Measurements from ENCODE around the gene PSPH.

PSPH gene

GRCh38 chr7:56009695-56010094, 41.5 kb downstream of the PSPH start:
- Histone ChIP-seq H3K4me3 (ENCODE audit: low read depth in 1 of 2, low read length in 1 of 2) (no peak overlapping the region), H3K27ac (no peak overlapping the region), H3K4me1 (ENCODE audit: control insufficient read depth in 1 of 2, insufficient read depth in 1 of 2, low read depth in 1 of 2, low read length in 1 of 2) (no peaks in the 10 kb centered on the region), H3K36me3 (no peaks in the 10 kb centered on the region), H3K9me3 (no peaks in the 10 kb centered on the region), H3K27me3 (no peaks in the 10 kb centered on the region)
- TF ChIP-seq, protein P1, sequence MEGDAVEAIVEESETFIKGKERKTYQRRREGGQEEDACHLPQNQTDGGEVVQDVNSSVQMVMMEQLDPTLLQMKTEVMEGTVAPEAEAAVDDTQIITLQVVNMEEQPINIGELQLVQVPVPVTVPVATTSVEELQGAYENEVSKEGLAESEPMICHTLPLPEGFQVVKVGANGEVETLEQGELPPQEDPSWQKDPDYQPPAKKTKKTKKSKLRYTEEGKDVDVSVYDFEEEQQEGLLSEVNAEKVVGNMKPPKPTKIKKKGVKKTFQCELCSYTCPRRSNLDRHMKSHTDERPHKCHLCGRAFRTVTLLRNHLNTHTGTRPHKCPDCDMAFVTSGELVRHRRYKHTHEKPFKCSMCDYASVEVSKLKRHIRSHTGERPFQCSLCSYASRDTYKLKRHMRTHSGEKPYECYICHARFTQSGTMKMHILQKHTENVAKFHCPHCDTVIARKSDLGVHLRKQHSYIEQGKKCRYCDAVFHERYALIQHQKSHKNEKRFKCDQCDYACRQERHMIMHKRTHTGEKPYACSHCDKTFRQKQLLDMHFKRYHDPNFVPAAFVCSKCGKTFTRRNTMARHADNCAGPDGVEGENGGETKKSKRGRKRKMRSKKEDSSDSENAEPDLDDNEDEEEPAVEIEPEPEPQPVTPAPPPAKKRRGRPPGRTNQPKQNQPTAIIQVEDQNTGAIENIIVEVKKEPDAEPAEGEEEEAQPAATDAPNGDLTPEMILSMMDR (IDR thresholded peaks at IDR 0.05), result no peak

- Histone ChIP-seq H3K4me1 (ENCODE audit: control insufficient read depth in 1 of 2, insufficient read depth in 1 of 2, low read depth in 1 of 2, low read length in 1 of 2) (no peaks in the 10 kb centered on the region), H3K27ac (no peak overlapping the region)
- TF ChIP-seq, protein P1 (IDR thresholded peaks at IDR 0.05), result no peak
Observed at GRCh38 chr7:56007891-56008290, 43.4 kb downstream of the PSPH start.

DNA sequence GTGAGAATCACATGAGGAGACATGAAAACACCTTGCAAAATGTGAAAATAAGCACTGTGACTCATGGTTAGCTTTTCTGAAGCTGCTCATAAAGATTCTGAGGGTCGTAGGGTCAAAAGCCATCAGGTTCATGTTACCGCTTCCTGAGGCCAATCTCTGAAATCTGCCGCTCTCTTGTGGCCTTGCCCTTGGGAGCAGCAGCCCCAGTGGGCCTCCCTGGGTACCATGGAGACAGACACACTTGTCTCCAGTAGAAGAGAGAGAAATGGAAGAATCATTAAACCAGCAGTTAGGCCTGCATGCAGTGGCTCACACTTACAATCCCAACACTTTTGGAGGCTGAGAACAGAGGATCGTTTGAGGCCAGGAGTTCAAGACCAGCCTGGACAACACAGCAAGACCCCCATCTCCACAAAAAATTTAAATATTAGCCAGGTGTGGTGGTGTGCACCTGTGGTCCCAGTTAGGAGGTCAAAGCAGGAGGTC, 44.0 kb downstream of the PSPH start:
- no peaks in the 10 kb centered on the region for H3K27me3 ChIP-seq
- no peaks in the 10 kb centered on the region for H3K9me3 ChIP-seq
- H3K4me3 ChIP-seq (ENCODE audit: low read depth in 1 of 2, low read length in 1 of 2), result no peak overlapping the region
- no peaks in the 10 kb centered on the region for H3K4me1 ChIP-seq (ENCODE audit: control insufficient read depth in 1 of 2, insufficient read depth in 1 of 2, low read depth in 1 of 2, low read length in 1 of 2)
- TF ChIP-seq, protein P1 (IDR thresholded peaks at IDR 0.05), result no peak
- H3K27ac ChIP-seq, result no peak overlapping the region
- no peaks in the 10 kb centered on the region for H3K36me3 ChIP-seq

More at GRCh38 chr7:56007891-56008290, 43.4 kb downstream of the PSPH start:
- no peaks in the 10 kb centered on the region for H3K27me3 ChIP-seq
- H3K9me3 ChIP-seq, result no peaks in the 10 kb centered on the region
- H3K36me3 ChIP-seq, result no peaks in the 10 kb centered on the region
- H3K4me3 ChIP-seq (ENCODE audit: low read depth in 1 of 2, low read length in 1 of 2), result no peak overlapping the region

GRCh38 chr7:56003749-56004148, 47.5 kb downstream of the PSPH start:
- Histone ChIP-seq H3K27ac (no peak overlapping the region), H3K9me3 (no peaks in the 10 kb centered on the region), H3K4me1 (ENCODE audit: control insufficient read depth in 1 of 2, insufficient read depth in 1 of 2, low read depth in 1 of 2, low read length in 1 of 2) (no peaks in the 10 kb centered on the region), H3K36me3 (peaks cover 17% of the 10 kb centered on the region), H3K4me3 (ENCODE audit: low read depth in 1 of 2, low read length in 1 of 2) (no peak overlapping the region), H3K27me3 (no peaks in the 10 kb centered on the region)
- TF ChIP-seq, protein P1 (IDR thresholded peaks at IDR 0.05), result no peak

GRCh38 chr7:55996856-55997500, 54.3 kb downstream of the PSPH start:
- H3K36me3 ChIP-seq, result peaks cover 69% of the 10 kb centered on the region
- no peak overlapping the region for H3K4me3 ChIP-seq (ENCODE audit: low read depth in 1 of 2, low read length in 1 of 2)
- H3K4me1 ChIP-seq (ENCODE audit: control insufficient read depth in 1 of 2, insufficient read depth in 1 of 2, low read depth in 1 of 2, low read length in 1 of 2), result no peaks in the 10 kb centered on the region
- H3K9me3 ChIP-seq, result no peaks in the 10 kb centered on the region
- no peak overlapping the region for H3K27ac ChIP-seq
- H3K27me3 ChIP-seq, result no peaks in the 10 kb centered on the region
- TF ChIP-seq, protein P1 (IDR thresholded peaks at IDR 0.05), result no peak
